ENCODE measurements around the gene CDK5. TPM values are rescaled to one million over a fixed set of nuclear protein-coding genes. Genes with fewer than 3 reads are reported as not detected.

The CDK5 gene
- total and polyA plus RNA-seq, 9 of the 15 experiments (the other 6 are each of a cell fraction or from before 2014, with no cell fraction given) = 3.2 to 38.0 (median 27.5) TPM

GRCh38 chr7:151008511-151009323 lies 49.0 kb downstream of the CDK5 start (continued):
- TF ChIP-seq MNT (conservative IDR thresholded peaks at IDR 0.05) = peak; percentile 82 to 87
- TF ChIP-seq KLF13 (tag; IDR thresholded peaks at IDR 0.05; ENCODE audit: borderline replicate concordance, low read depth) = peak; percentile 50; the same call in 1 of the 2 replicates
- 0 out of 2 replicates have a peak, but pooled peaks have one; percentile 57 for TF ChIP-seq NKRF (IDR thresholded peaks at IDR 0.05; ENCODE audit: borderline replicate concordance)
- TF ChIP-seq ZNF212 (CRISPR knock-in tag; IDR thresholded peaks at IDR 0.05) = no peak
- peak; percentile 82 for TF ChIP-seq CREM (IDR thresholded peaks at IDR 0.05; ENCODE audit: low read depth)
- peak; percentile 67 for TF ChIP-seq ZNF324 (CRISPR knock-in tag; IDR thresholded peaks at IDR 0.05)
- no peak for TF ChIP-seq ZFPM2 (CRISPR knock-in tag; IDR thresholded peaks at IDR 0.05)
- no peak for TF ChIP-seq BRF2 (IDR thresholded peaks at IDR 0.05; ENCODE audit: borderline replicate concordance, insufficient read depth, insufficient read length)
- TF ChIP-seq RFX1 (IDR thresholded peaks at IDR 0.05) = no peak
- TF ChIP-seq HCFC1 (IDR thresholded peaks at IDR 0.05; ENCODE audit: low read depth, low read length) = peak; percentile 83
- peak; percentile 99 for TF ChIP-seq ESRRA (IDR thresholded peaks at IDR 0.05; ENCODE audit: borderline replicate concordance, low read depth)
- peak; percentile 85 for TF ChIP-seq ELF2 (CRISPR knock-in tag; IDR thresholded peaks at IDR 0.05)
- no peak for TF ChIP-seq ILK (tag; IDR thresholded peaks at IDR 0.05; ENCODE audit: borderline replicate concordance, low read depth)
- TF ChIP-seq EWSR1 (IDR thresholded peaks at IDR 0.05; ENCODE audit: borderline replicate concordance, low read depth, partially characterized antibody) = no peak
- peak; percentile 98 for TF ChIP-seq CBX1 (IDR thresholded peaks at IDR 0.05; ENCODE audit: low read depth)
- peak; percentile 99 for TF ChIP-seq THAP12 (CRISPR knock-in tag; IDR thresholded peaks at IDR 0.05)
- TF ChIP-seq SFPQ (IDR thresholded peaks at IDR 0.05; ENCODE audit: low read depth, low read length) = no peak
- peak; percentile 67 for TF ChIP-seq HLTF (IDR thresholded peaks at IDR 0.05)

Data from K562 (cell line).